GM18517 (cell line): Measurements from ENCODE around the gene ZNF528.

Source experiments
- ATAC-seq: cut with Tn5 transposase; IDR thresholded peaks from one replicate; pipeline ENCODE4 v1.9.1; 2021; ENCODE audit warnings: mild to moderate bottlenecking, moderate library complexity; ENCODE audit not compliant: unreplicated experiment

The ZNF528 gene

DNA sequence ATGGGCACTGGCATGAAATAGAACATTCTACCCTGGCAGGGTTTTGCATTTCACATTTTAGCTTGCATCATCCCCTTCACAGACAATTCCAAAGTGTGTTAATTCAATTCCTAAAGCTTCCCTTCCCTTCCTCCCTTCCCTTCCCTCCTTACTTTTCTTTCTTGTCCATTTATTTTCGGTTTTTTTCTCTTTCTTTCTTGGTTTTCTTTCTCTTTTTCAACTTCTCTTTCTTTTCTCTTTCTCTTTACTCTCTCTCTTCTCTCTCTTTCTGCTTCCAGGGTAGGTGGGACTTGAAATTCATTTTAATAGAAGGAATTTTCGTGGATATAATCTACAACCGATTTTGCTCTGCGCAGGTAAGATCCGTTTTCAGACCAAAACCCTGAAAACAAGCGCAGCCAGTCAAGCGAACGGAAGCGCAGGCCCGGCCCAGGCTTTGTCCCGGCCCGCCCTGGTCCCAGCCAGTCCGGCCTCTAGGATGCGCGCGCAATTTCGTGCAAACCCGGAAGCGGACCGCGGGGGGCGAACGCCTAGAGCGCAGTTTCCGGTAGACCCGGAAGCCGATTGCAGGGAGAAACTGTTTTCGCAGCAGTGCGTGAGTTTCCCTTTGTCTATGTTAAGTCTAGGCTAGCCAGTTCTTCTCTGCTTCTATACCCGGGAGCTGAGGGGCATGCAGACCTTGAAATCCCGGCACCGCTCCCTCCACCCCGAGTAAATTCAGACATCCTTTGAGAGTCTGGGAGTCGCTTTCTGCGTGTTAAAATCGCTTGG lies at the start of gene ZNF528:
TSS of gene ZNF528 (plus strand) at position 540 of the 771 bp plus-strand sequence. CDS start 4,165 bp downstream, outside the sequence.
- ATAC-seq, result peak; percentile 70

DNA sequence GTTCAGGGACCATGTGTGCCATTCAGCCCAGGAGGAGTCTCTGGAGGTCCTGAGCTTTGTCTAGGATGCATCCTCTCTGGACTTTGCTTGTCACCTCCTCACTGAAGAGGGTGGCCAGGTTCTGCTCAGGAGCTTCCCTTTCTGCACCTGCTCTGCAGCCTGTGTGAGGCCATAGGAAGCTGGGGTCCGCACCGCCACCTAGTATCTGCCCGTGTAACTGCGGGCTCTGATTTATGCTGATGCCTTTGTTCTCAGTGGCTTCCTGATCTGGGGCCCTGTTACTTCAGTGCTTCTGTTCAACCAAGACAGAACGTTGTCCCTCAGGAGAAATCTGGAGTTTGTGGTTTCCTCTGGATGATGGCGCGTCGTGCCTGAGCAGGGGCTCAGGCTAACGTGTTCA lies 46.1 kb upstream of the ZNF528 start:
- ATAC-seq, result no peak

DNA sequence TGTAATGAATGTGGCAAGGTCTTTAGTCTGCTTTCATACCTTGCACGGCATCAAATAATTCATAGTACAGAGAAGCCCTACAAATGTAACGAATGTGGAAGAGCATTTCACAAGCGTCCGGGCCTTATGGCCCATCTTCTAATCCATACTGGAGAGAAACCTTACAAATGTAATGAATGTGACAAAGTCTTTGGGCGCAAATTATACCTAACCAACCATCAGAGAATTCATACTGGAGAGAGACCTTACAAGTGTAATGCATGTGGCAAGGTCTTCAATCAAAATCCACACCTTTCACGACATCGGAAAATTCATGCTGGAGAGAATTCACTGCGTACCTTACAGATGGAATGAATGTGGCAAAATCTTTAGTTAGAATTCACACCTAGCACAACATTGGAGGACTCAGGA lies 31.2 kb upstream of the ZNF528 start:
- ATAC-seq, result no peak

DNA sequence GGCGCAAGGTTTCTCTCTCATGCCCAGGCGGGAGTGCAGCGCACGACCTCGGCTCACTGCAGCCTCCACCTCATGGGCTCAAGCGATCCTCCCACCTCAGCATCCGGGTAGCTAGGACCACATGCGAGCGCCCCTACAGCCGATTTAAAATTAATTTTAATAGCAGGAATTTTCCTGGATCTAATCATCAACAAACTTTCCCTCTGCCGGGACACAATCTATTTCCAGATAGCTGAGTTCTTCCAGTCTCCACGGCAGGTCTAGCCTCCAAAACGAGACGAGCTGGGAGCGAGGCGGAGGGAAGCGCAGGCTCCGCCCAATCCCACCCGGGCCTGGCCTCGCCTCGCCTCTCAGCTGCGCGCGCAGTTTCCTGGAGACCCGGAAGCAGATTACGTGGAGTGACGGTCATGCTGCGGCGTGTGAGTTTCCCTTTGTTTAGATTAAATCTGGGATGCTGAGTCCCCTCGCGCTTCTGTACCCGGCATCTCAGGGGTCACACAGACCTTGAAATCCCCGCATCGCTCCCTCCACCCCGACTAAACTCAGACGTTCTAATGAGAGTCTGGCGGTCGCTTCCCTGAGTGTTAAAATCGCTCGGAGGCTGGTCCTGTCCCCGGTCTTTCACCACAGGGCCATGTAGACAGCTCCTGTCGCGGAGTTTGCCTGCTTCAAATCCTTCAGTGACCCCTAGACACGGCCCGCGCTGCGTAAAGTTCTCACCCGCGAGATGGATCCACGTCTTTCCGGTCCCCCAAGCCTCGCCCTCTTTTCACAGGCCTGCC lies 27.9 kb upstream of the ZNF528 start, which contains the start of gene ZNF880:
TSS of gene ZNF880 (plus strand) at position 365 of the 782 bp plus-strand sequence. CDS start at position 408, 43 bp downstream.
- no peak for ATAC-seq

DNA sequence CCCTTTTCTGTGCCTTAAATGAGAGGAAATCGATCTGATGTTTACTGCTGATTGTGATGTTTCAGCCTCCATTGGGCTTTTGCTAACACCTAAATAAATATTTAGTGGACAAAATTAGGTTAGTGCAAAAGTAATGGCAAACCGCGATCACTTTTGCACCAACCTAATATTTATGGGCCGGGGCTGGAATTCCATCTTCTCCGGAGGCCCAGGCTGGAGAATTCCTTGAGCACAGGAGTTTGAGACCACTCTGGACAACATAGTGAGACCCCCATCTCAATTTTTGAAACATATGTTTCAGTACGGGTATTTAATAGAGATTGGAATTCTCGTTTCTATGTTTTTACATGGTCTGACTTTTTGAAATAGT lies 27.3 kb upstream of the ZNF528 start:
- ATAC-seq, result no peak

DNA sequence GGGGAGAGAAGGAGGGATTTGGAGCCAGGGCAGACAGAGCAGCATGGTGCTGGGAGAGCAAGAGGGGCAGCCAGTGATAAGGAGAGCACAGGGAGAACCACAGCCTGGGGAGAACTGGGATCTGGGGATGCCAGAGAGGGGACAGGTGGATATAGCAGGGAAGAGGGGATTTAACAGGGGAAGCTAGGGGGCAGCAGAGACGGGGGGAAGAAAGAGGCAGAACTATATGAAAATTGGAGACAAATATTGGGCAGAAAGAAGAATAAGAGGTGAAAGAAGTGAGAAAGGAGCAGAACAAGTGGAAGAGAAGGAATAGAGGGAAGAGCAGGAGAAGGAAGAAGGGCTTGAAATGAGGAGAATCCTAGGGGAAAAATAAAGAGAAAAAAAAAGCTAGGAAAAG lies 6.5 kb upstream of the ZNF528 start:
- no peak for ATAC-seq

DNA sequence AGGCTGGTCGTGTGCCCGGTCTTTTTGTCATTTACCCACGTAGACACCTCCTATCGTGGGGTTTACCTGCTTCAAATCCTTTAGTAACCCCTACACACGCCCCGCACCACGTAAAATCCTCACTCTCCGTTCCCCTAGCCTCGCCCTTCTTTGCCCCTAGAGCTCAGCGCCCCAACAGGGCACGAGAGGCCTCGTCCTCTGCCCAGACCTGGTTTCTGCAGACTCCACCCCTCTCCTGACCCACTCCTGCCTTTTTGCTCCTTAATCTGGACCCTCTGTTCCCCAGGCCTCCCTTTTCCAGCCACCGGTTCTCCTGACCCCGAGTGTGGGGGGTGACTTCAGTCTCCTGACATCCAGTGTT lies 412 bp downstream of the ZNF528 start:
- ATAC-seq, result no peak

DNA sequence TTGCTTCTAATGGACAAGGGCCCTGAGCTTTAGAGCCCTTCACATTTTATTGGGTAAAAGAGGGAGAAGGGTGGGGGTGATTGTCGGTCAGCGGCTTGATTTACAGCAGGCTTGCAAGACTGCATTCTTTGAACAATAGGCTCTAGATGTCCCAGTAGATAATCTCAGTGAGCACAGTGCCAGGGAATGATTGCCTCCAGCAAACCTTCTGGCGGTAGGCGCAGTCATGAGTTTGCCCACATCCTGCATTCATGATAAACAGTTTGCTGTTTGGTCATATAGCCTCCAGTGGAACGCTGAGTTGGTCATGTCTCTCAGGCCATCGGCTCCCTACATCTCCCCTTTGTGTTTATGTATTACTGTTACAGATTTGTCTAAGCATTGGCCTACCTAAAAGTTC lies 12.6 kb downstream of the ZNF528 start:
- no peak for ATAC-seq

DNA sequence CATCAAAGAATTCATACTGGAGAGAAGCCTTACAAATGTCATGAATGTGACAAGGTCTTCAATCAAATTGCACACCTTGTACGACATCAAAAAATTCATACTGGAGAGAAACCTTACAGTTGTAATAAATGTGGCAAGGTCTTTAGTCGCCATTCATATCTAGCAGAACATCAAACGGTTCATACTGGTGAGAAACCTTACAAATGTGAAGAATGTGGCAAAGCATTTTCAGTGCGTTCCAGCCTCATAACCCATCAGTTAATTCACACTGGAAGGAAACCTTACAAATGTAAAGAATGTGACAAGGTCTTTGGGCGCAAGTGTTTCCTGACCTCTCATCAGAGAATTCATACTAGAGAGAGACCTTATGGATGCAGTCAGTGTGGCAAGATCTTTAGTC lies 18.1 kb downstream of the ZNF528 start:
- ATAC-seq, result no peak

DNA sequence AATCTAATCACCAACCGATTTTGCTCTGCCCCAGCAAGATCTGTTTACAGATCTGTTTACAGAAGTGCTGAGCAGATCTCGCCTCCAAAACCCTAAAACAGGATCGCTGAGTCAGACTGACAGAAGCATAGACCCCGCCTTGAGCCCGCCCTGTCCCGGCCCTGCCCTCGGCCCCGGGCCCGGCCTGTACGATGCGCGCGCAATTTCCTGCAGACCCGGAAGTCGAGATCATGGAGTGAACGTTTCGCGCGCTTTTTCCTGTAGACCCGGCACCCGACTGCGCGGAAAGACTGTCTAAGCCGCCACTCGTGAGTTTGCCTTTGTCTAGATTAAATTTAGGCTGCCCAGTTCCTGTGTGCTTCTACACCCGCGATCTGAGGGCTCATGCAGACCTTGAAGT lies 31.3 kb downstream of the ZNF528 start, which contains the start of gene ZNF534:
TSS of gene ZNF534 (plus strand) at position 212 of the 400 bp plus-strand sequence. CDS start 2,327 bp downstream, outside the sequence.
- no peak for ATAC-seq

DNA sequence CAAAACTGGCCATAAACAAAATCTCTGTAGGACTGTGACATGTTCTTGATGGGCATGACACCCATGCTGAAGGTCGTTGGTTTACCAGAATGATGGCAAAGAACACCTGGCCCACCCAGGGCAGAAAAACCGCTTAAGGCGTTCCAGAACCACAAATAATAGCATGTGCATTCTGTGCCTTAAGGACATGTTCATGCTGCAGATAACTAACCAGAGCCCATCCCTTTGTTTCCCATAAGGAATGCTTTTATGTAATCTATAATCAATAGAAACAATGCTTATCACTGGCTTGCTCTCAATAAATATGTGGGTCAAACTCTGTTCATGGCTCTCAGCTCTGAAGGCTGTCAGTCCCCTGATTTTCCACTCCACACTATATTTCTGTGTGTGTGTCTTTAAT lies 44.5 kb downstream of the ZNF528 start:
- no peak for ATAC-seq

DNA sequence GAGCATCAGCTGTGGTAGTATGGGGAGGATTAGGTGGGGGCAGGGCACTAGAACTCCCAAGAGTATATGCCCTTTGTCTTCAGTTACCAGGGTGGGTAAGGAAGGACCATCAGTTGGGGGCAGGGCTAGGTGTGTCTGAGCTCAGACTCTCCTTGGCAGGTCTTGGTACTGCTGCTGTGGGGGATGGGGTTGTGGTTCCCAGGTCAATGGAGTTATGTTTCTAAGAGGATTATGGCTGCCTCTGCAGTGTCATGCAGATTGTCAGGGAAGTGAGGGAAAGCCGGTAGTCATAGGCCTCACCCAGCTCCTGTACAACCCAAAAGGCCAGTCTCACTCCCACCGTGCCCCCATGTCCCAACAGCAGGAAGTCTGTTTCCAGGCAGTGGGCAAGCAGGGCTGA lies 46.9 kb downstream of the ZNF528 start:
- ATAC-seq, result no peak

DNA sequence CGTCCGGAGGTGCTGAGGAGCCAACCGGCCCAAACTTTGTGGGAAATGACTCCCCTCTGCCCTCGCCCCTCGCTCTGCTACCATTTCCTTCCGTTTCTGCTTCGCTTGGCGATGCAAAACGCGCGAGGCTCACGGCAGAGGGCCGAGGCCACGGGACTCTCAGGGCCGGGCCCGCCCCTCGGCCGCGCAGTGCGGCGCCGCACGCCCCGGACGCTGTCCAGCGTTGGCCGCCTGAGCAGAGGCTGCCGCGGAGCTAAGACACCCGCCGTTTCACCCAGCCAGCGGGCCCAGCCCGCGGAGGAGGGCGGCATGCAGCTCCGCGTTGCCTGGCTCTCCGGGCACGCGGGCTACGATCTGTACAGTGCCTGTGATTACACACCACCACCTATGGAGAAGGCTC lies 53.6 kb downstream of the ZNF528 start:
- ATAC-seq, result no peak

DNA sequence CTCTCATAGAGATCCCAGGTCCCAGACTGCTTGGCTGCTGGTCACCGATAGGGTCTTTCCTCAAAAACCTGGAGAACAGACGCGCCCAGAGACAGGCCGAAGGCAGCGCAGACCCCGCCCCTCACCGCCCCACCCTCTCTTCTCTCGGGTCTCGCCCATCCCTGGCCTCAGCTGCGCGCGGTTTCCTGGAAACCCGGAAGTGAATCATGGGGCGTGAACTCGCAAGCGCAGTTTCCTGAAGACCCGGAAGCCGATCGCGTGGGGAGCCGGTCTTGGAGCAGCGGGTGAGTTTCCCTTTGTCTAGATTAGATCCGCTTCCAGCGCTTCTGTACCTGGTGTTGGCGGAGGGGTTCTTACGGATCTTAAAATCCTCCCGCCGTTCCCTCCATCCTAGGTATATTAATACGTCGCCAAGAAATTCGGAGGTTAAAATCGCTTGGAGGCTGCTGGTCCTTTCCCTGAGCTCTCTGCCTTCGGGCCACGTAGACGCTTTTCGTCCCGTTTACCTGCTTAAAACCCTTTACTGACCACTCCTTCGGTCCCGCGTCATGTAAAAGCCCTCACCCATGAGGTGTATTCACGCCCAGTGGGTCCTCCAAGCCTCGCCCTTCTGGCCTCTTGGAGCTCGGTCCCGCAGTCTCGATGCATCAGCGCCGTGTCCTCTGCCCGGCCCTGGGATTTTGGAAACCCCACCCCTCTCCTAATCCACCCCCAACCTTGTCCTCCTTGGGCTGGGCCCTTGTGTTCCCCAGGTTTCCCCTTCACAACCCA lies 55.9 kb downstream of the ZNF528 start, which contains the start of gene ZNF578:
TSS of gene ZNF578 (plus strand) at position 230 of the 771 bp plus-strand sequence. CDS start 48,293 bp downstream, outside the sequence.
- no peak for ATAC-seq

DNA sequence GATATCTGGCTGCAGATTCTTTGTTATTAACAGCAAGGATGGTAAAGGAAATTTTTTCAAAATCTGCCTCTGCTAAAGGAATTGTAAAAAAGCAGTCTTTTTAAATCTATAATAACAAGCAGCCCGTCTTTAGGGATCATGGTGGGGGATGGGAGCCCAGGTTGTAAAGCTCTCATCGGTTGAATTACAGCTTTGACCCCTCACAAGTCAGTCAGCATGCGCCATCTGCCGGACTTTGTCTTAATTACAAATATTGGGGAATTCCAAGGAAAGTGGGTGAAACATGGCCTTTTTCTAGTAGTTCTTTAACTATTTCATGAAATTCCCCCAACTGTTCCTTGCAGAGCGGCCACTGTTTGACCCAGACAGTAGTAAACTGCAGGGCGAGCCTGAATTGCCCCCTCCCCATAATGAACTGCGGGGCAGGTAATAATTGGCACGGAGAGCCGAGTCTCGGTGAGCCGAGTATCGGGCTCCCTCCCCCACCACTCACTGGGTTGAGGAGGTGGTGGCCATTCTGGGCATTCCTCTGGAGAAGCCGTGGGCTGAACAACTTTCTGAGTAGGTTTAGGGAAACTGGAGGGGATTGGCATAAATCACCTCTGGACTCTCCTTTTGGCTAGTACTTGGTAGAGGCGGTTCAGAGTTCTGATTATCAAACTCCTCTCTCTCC lies 67.3 kb downstream of the ZNF528 start:
- no peak for ATAC-seq
